AG04450 (cell line): ENCODE results near the gene ECE1. TPM values are rescaled to one million over a fixed set of nuclear protein-coding genes. Genes with fewer than 3 reads are reported as not detected.
A peak's percentile ranks its signal among the peaks of the same experiment; 100 is the strongest.

Experiments
- CTCF ChIA-PET: fragments of 300-600, 350-600 bp; formaldehyde crosslinking; extraction: SDS; loops from one replicate; lab custom pipeline; 2022; ENCODE audit warnings: antibody characterized with exemption, inconsistent platforms; lab: Charles Lee
- POLR2A ChIA-PET: fragments of 350-600 bp; formaldehyde crosslinking; extraction: SDS; loops from one replicate; lab custom pipeline; 2021; ENCODE audit warnings: antibody characterized with exemption, inconsistent platforms; lab: Yijun Ruan, JAX
- DNase-seq: peaks from one replicate; pipeline ENCODE4 v3.0.0-alpha.2; 2011; ENCODE audit warnings: low read depth, low spot score
- H3K27ac ChIP-seq: one replicate; pipeline ENCODE4 v1.5.1; 2012; ENCODE audit warnings: low read depth, low read length, control low read depth
- H3K27me3 ChIP-seq: one replicate; pipeline ENCODE4 v1.6.0; 2012; ENCODE audit warnings: low read length; ENCODE audit not compliant: control insufficient read depth, insufficient read depth
- H3K4me3 ChIP-seq: 2 replicates; pipeline ENCODE4 v1.5.1; 2011; ENCODE audit warnings: mild to moderate bottlenecking, low read depth, low read length, control low read depth
- H3K9me3 ChIP-seq: 2 replicates; pipeline ENCODE4 v1.5.1; 2012; ENCODE audit warnings: low read length; ENCODE audit not compliant: control insufficient read depth, insufficient read depth
- CTCF ChIP-seq: IDR thresholded peaks from 2 replicates; pipeline ENCODE4 v1.5.1; 2011; ENCODE audit warnings: low read depth, low read length, control low read depth, inconsistent platforms
- polyA plus RNA-seq: library from polyadenylated mRNA; depleted of rRNA; stranded (reverse); fragments of >200 nt; gene quantifications from 2 replicates; pipeline ENCODE4 v1.2.3, GENCODE V29; 2011

ECE1 gene
- polyA plus RNA-seq, 1 experiment, result 161 TPM

- DNase-seq, result no peak
- POLR2A ChIA-PET, result interaction anchor here (2.6 kb wide), 1 partner anchor 13 kb away, joined by 15 read pairs; no protein-coding TSS in a partner anchor
- no peak for TF ChIP-seq CTCF
- CTCF ChIA-PET, result interaction anchor here (0.6 to 3.5 kb wide), 6 partner anchors 9 to 94 kb away, joined by 3 to 22 read pairs (median 8); no protein-coding TSS in a partner anchor
- no peaks in the 10 kb centered on the region for H3K9me3 ChIP-seq
- H3K4me3 ChIP-seq, result no peak overlapping the region
- H3K27ac ChIP-seq, result peak overlapping the region; percentile 95
- no peaks in the 10 kb centered on the region for H3K27me3 ChIP-seq
Measured at GRCh38 chr1:21325731-21326387, 35.6 kb upstream of the ECE1 start.

- H3K4me3 ChIP-seq, result no peak overlapping the region
Measured at GRCh38 chr1:21325231-21325718, 35.0 kb upstream of the ECE1 start.

GRCh38 chr1:21324368-21325141, 34.3 kb upstream of the ECE1 start:
- H3K27ac ChIP-seq, result peak overlapping the region; percentile 95
- H3K9me3 ChIP-seq, result no peaks in the 10 kb centered on the region
- CTCF ChIA-PET, result interaction anchor here (0.5 to 3.5 kb wide), 8 partner anchors 10 to 628 kb away, joined by 3 to 22 read pairs (median 6); no protein-coding TSS in a partner anchor
- TF ChIP-seq CTCF, result no peak
- peak overlapping the region; percentile 13; the same call in 1 of the 2 replicates for H3K4me3 ChIP-seq
- POLR2A ChIA-PET, result interaction anchor here (0.6 to 2.6 kb wide), 4 partner anchors 12 to 207 kb away, joined by 3 to 15 read pairs (median 4); no protein-coding TSS in a partner anchor
- H3K27me3 ChIP-seq, result no peaks in the 10 kb centered on the region
- no peak for DNase-seq

More at GRCh38 chr1:21325231-21325718, 35.0 kb upstream of the ECE1 start:
- no peak for TF ChIP-seq CTCF
- no peak for DNase-seq
- H3K9me3 ChIP-seq, result no peaks in the 10 kb centered on the region
- POLR2A ChIA-PET, result interaction anchor here (2.6 kb wide), 1 partner anchor 13 kb away, joined by 15 read pairs; no protein-coding TSS in a partner anchor
- CTCF ChIA-PET, result interaction anchor here (0.6 to 3.5 kb wide), 6 partner anchors 10 to 94 kb away, joined by 3 to 22 read pairs (median 10); no protein-coding TSS in a partner anchor
- peak overlapping the region; percentile 95 for H3K27ac ChIP-seq
- no peaks in the 10 kb centered on the region for H3K27me3 ChIP-seq

GRCh38 chr1:21323091-21323490, 32.8 kb upstream of the ECE1 start:
- CTCF ChIA-PET, result interaction anchor here (1.2 to 3.5 kb wide), 3 partner anchors 12 to 68 kb away, joined by 4 to 22 read pairs (median 11); no protein-coding TSS in a partner anchor
- POLR2A ChIA-PET, result no interaction called here
- Histone ChIP-seq H3K27ac (peak overlapping the region; percentile 68), H3K4me3 (no peak overlapping the region), H3K9me3 (no peaks in the 10 kb centered on the region), H3K27me3 (no peaks in the 10 kb centered on the region)
- DNase-seq, result no peak
- TF ChIP-seq CTCF, result no peak
